D341Med (cell line): ENCODE data around the gene MRTFB.
"Not testable (repeated sequence)": the region's sequence is repeated elsewhere in the genome, so short reads cannot be mapped to it uniquely, and the experiment has no call there.

ENCODE experiments used
- DNase-seq: peaks from one replicate; pipeline ENCODE4 v3.0.0; 2012; ENCODE audit warnings: low spot score

MRTFB gene

DNA sequence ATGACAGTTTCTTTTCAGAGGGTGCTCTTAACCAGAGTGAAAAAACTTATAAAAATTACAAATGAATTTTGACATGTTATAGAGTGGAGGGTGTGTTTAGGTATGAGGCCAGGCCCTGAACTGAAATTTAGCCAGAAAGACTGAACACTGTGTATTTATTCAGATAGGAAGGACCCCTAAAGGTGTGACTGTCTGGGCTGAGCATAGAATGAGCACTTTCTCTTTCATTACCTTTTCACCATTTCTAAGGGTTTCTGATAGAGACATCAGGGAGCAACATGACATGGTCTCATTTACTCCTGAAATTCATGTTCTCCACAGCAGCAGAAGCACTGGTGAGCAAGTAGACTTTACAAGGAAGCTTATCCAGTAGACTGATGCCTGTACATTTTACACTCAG is 32.9 kb downstream of the MRTFB start:
- no peak for DNase-seq

DNA sequence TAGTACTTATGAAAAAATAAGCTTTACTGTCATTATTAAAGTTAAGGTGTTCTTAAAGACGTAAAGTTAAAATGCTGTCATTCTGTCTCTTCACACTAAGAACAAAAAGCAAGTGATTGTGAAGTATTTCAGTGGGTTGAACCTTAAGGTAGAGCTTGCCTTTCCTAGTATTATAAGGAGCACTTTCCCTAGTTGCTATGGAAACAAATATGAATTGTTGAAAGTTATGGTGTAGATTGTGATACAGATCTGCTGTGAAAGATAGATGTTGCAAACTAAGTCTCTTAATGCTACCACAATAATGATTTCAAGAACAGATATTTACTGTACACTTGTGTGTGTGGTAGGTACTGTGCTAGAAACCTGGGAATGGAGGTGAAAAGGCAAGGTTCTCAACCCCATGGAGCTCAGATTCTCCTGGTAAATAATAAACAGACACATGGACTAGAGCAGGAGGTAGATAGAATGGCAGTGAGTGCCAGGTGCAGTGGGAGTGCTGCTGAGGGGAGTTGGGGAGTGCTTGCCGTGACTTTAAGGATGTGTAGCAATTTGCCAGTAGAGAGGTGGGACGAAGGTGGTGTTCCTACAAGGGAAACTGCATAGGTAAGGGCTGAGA is 34.7 kb downstream of the MRTFB start:
- no peak for DNase-seq

GRCh38 chr16:14106457-14106856 is 35.3 kb downstream of the MRTFB start:
- no peak for DNase-seq

- DNase-seq = no peak
These were observed 35.8 kb downstream of the MRTFB start for GRCh38 chr16:14106961-14107360.

DNA sequence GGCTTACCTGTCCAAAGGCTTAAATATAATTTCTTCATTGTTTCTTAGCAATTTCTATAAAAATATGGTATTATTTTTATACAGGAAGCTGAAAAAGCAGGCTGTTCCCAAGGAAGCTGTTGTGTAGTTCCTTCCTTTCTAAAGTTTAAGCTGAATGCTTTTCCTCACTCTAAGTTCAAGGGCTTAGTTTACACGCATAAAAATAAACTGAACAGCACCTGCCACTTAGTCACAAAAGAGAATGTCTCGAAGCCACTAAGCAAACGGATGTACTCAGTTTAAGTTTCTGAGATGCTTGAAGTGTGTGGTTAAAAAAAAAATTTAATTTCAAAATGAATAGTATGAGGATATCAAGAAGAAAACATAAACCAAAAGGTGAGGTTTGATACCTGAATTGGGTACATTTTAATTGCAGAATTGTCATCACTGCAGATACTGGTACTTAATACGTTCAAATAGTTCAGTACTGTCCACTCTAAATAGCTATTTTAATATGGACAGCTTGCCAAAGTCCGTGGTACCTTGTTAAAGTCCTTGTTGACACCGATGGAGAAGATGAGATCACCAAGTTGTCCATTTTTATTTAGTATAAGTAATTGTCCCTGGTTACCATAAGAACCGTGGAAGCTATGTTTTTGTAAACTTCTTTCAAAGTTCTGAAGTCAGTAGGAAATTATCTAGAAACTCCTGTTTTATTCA is 38.1 kb downstream of the MRTFB start:
- no peak for DNase-seq

DNA sequence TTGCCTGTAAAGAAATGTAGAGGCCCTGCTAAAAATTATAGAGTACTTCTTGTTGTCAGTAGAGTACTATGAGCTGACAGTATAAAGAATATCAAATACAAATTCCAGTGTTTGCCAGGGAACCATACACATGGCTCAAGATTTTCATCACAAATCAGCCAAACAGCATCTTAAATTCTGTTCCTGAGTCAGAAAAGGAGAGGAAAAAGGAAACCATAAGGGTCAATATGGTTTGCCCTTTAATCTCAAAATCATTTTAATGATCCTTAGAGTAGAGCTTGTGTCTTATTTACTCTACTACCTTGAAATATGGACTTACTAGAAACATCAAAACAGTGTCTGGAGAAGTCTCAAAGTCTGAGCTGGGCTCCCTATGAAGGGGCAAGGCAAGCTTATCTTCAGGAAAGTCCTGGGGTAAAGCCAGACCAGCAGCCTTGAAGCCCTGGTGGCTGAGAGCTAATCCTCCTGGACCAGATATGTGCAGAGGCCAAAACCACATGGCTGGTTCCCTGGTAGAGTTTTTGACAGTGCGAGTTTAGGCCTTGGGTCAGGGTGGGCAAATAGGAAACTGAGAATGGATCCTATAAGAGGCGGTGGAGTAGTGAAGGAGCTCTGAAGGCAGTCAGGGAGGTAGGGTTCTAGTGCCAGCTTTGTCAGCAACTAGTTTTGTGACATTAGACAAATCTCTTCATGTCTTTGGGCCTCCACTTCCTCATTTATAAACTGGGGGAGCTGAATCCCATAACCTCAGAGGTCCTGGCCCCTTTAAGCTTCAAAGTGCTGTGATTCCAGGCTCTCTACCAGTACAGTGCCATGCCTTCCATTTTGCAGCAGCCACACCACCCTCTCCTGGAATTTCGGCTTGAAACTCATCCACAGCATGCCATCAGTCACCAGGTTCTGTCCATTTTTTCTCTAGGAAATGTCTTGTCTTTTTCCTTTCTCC is 38.9 kb downstream of the MRTFB start:
- no peak for DNase-seq

GRCh38 chr16:14110728-14111251 is 39.7 kb downstream of the MRTFB start:
- no peak for DNase-seq

- no peak for DNase-seq
These were observed 40.8 kb downstream of the MRTFB start for GRCh38 chr16:14111713-14112538.

DNA sequence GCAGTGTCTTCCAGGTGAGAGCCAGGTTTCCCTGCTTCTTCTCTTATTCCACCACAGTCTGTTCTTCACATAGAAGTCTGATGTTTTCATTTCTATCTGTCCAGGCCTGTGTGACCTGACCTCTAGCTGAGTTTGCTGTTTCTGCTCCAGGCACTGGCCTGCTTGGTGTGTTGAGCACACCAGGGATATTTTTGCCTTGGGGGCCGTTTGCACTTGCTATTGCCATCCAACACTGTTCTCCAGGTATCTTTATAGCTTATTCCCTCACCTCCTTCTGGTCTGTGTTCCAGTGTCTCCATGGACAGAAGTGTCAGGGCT is 41.4 kb downstream of the MRTFB start:
- no peak for DNase-seq

DNA sequence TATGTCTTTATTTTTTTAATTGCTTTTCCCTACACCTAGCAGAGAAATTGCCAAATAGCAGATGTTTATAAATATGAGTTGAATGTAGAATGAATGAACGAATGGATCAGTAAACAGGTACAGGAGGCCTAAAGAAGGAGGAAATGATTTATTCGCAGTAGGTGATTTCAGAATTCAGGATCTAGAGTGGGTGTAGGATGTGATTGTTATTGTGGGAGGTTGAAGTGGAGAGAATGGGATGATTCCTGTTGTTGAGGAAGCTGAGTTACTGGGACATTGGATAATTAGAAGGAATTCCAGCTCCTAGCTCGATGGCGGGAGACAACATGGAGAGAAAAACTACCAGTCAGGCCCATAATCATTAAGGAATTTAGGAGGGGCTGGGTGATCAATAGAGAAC is 42.2 kb downstream of the MRTFB start:
- DNase-seq = no peak

DNA sequence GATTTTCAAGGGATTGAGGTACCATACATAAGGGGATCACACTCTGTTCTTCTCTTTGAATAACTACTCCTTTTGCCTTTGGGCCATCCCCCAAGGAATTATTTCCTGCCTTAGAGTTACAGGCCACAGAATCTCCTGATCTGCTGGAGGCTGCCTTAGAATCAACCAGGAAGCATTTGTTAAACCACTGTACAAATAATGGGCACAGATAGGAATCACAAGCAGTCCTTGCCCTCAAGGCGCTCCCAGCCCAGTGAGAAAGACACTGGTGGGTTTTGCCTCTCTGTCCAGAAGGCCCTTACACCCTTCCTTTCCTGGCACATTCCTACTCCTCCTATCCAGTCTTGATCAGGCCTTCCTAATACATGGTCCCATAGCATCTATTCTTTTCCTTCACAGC is 45.9 kb downstream of the MRTFB start:
- no peak for DNase-seq

- no peak for DNase-seq
These were observed 48.7 kb downstream of the MRTFB start for GRCh38 chr16:14119799-14120198.

DNA sequence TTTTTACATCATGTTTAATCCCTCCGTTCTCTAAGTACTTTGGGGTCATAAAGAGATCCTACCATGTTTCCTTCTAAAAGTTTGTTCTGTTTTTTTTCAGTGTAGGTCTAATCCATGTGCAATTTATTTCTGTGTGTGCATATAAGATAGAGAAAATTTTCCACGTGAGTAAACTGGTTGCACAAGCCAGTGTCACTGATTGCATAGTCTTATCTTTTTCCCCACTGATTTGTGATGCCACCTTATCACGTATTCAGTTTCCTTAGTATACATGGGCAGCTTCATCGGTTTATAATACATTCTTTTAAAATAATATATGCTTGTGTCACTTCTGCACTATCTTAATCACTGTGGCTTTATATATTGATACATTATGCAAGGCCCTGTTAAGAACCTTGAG is 49.2 kb downstream of the MRTFB start:
- DNase-seq = no peak

DNA sequence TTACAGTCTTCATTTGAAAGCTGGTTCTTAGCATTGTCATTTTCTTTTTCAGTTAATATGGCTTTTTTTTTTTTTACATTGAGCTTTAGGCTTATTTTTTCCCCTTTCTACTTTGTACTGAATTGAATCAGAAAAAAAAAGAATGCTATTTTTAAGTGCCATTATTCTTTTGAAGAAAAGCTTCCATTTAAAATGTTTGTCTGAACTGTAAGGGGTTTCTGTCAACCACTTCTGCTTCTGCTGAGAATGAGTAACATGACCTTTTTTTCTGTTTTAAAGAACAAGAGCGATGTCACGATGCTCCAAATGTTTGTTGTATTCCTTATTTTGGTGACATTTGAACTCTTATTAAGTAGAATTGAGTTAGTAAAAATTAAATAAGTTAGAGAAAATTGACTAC is 50.0 kb downstream of the MRTFB start:
- DNase-seq = no peak

- no peak for DNase-seq
These were observed 50.8 kb downstream of the MRTFB start for GRCh38 chr16:14121872-14122271.

- not testable (repeated sequence) for DNase-seq
These were observed 51.3 kb downstream of the MRTFB start for GRCh38 chr16:14122430-14122829.

DNA sequence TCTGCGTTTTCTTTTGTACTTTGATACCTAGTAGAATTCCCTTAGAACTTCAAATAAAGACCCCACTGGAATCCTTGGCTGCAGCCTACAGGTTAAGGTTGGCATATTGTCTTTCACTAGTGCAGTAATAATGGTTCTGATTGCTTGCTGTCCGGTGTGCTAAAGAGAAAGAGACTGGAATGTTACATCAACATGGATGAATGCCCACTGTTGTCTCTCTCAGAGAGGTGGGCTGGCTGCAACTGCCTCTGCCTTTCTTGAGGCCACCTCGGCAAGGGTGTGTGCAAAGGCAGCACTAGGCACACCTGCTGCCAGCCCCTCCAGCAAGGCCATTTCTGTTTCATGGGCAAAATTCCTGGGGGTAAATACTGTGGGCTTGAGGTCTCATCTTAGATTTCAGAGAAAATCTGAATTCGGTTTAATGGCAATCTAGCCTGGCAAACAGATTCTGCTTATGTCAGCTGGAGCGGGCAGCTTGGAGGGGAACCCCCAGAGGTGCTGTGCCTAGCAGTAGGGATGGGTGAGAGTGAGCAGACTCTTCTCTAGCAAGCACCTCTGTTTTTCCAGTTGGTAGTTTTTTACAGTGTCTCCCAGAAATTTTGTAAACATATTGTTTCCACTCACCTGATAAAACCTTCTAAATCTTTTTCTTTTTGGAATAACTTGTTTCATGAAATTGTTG is 54.0 kb downstream of the MRTFB start:
- DNase-seq = no peak

DNA sequence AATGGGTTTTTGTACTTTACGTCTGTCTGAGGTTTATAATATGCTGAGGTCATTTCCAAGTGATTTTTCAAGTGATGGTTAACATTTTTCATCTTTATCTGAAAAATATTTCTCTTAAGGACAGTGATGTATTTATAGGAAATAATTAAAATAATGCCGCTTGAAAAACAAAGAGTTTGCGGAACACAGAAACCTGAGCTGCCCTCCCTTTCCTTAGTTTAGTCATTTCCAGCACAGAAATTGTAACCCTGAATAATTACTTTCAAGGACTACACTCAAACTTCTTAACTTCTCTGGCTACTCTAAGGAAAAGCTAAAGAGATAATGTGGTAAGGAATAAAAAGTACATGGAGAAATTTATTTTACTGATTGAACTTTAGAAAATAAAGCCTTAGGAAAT is 54.6 kb downstream of the MRTFB start:
- DNase-seq = no peak

DNA sequence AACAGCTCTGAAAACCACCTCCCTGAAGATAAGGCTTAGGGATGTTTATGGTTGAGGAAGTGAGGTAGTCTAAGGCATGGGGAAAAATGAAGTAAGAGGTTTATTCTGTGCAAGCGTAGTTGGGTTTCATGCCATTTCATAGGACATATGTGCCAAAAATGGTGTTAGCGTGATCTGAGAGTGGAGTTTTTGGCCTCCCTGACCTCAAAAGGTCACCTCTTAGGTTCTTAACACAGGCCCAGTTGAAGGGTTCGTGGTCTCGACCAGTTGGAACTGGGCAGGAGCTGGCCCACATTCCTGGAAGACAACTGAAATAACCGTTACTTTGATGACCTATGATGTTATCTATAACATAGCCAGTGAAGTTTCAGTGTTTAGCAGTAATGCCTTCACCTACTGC is 57.0 kb downstream of the MRTFB start:
- DNase-seq = no peak

- no peak for DNase-seq
These were observed 58.4 kb downstream of the MRTFB start for GRCh38 chr16:14129502-14129901.
